Suppressor macrophage treated with lipopolysaccharide for 4 hours (primary cell): ENCODE data around the gene TNXB.
"Not testable (repeated sequence)": the region's sequence is repeated elsewhere in the genome, so short reads cannot be mapped to it uniquely, and the experiment has no call there.

ENCODE experiments used
- DNase-seq: peaks from one replicate; pipeline ENCODE4 v3.0.0-alpha.2; 2020

Gene TNXB

DNA sequence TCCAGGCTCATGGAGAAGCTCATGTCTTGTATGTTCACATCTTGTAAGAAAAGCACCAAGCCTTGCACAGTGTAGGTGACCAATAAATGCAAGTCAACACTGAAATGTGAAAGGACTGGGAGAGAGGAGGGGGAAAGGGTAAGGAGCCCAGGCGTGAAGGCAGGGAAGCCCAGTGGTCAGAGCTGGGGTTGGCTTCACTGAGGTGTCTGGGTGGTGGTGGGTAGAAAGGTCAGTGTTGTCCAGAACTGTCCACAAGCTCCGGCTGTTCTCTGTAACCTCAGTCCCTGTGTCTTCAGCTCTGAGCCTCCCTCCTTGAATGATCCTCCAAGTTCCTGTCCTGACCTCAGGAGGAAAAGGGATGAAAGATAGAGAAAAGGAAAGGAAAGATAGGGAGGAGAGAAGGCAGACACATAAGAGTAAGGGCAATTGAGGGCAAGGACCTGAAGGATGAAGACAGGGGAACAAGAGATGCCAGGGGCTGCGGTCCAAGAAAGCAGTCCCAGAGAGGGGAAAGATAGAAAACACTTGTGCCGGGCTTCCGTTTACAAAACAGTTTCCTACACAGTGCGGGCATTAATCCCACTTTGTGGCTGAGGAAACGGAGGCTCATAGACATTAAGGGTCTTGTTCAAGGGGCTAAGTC lies 2.4 kb upstream of the TNXB start:
- no peak for DNase-seq

DNA sequence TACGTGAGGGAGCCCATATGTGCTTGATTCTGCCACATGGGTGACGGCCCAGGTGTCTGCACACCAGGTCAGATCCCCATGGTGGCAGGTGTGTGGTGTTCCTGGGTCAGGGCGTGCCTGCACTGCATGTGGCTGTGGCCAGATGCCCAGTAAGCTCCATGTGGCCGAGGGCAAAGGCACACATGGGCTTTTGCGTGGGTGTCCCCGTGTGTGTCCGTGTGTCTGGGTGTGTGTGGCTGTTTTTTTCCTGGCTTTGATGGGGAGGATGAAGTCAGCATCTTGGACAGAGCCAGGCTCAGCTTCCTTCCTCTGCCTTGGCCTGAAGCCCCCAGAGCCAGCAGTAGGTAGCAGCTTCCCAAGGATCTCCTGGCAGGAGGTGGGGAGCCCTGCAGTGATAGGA lies 1.5 kb upstream of the TNXB start:
- DNase-seq: no peak

DNA sequence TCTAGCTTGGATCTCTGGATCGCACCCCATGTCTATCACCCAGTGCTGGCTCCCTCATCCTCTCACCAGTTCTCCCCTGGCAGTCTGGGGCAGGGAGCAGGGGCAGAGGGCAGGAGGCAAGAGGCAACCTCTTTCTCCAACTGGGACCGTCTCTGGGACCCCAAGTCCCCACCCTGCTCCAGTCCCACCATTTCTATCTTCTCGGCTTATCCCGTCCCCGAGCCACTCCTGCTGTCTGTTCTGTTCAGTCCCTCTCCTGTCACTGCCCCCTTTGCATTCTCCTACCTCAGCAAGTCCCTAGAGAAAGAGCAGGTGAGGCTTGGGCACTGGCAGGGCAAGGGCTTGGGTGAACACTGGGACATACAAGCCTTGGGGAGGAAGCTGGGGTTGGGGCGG lies 625 bp upstream of the TNXB start:
- no peak for DNase-seq

DNA sequence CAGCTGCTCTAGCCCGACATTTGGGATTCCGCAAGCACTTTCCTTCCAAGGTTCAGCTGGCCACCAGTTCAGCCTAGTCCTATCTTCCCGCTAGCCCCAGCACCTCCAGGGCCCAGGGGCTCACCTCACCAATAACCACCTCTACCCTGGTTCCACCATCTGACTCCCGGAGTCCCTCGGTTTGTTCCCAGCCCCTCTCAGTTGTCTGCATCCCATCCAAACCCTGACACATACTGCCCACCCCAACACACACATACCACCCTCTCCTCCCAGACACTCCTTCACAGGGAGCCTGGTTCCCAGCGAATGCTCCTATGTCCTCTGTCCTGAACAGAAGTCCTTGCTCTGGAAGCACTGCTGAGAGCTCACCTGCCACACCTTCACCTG lies 418 bp downstream of the TNXB start:
- no peak for DNase-seq

DNA sequence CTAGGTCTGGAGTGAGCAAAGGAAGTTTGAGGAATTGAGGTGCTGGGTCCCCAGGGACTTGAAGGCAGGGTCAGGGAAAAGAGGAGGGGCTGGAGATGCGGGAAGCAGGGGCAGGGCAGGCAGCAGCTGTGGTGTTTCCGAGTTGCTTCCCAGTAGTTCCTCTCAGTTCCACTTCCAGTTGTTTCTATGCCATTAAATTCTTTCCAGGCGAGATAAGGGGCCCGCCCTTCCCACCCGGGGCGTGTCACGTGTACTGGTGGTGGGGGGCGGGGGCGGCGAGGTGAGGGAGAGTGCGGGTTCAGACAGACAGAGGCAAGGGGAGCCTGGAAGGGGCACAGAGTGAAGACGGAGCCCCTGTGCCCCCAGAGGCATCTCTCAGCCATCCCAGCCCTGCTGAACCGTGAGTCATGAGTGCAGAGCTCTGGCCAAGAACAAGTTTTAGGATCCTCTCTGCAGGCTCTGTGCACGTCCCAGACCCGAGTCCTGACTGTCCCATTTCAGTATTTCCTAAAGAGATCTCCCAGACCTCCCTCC lies 977 bp downstream of the TNXB start:
- no peak for DNase-seq

DNA sequence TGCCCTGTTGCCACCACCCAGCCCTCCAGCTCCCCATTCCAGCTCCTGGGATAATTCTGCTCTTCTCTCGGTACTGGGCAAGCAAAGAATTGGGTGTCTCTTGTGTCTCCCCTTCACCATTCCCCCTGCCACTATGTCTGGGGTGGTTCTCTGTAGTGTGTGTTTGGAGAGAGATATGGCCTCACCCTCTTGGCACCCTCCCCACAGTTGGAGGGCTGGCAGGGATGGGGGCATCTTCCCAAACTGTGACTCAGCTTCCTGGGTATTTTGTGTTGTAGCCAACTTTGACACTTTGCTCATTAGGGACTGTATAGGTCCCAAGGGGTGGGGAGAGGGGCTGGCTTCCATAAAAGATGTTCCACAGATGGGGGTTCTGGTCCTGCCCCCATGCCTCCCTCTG lies 1.7 kb downstream of the TNXB start:
- DNase-seq: no peak

DNA sequence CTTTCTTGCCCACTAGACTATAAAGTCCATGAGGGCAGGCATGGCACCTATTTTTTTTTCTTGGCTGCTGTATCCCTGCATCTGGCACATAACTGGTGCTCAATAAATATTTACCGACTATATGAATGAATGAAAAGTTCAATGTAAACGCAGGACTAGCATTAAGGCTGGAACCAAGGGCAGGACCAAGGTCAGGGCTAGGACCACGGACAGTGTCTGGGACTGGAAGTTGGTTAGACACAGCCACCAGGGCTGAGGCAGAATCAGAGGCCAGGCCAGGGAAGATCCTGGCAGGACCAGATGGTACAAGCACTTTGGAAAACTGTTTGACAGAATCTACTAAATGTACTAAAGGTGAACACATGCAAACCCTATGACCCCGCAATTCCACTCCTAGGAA lies 3.7 kb downstream of the TNXB start:
- DNase-seq: peak; percentile 12

DNA sequence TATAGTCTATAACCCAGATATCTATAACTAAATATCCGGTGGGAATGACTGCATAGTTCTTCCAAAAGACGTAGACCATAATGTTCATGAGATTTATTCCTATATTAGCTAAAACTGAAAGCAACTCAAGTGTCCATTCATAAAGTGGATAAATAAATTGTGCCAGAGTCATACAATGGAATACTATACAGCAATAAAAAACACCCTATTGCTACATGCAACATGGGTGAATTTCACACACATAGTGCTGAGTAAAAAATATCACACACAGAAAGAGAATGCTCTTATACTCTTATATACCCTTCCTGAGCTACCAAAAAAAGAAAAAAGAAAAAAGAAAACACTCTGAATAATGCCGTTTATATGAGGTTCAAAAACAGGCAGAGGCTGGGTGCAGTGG lies 6.9 kb downstream of the TNXB start:
- no peak for DNase-seq

DNA sequence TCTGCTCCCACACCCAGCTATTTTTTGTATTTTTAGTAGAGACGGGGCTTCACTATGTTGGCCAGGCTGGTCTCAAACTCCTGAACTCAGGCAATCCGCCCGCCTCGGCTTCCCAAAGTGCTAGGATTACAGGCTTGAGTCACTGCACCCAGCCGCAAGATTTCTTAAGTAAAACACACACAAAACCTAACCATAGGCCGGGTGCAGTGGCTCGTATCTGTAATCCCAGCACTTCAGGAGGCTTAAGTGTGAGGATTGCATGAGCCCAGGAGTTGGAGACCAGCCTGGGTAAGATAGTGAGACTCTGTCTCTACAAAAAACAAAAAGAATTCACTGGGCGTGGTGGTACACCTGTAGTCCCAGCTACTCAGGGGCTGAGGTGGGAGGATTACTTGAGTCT lies 8.9 kb downstream of the TNXB start:
- DNase-seq: not testable (repeated sequence)

DNA sequence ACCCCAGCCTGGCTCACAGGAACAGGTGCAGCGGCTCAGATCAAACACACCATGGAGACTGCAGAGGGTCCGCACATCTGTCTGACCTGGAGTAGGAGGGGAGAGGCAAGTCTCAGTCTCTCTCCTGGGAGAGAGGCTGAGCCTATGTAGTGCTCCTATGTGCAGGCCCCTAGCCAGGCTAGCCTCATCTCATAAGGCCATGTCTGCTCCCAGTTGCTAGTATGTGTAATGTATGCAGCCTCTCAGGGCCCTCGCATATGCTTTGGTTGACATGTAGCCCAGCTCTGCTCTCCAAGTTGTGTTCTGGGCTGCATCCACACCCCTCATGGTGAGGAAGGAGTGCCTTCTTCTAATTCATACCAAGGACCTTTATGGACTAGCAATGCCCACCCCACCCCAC lies 11.8 kb downstream of the TNXB start:
- DNase-seq: no peak

DNA sequence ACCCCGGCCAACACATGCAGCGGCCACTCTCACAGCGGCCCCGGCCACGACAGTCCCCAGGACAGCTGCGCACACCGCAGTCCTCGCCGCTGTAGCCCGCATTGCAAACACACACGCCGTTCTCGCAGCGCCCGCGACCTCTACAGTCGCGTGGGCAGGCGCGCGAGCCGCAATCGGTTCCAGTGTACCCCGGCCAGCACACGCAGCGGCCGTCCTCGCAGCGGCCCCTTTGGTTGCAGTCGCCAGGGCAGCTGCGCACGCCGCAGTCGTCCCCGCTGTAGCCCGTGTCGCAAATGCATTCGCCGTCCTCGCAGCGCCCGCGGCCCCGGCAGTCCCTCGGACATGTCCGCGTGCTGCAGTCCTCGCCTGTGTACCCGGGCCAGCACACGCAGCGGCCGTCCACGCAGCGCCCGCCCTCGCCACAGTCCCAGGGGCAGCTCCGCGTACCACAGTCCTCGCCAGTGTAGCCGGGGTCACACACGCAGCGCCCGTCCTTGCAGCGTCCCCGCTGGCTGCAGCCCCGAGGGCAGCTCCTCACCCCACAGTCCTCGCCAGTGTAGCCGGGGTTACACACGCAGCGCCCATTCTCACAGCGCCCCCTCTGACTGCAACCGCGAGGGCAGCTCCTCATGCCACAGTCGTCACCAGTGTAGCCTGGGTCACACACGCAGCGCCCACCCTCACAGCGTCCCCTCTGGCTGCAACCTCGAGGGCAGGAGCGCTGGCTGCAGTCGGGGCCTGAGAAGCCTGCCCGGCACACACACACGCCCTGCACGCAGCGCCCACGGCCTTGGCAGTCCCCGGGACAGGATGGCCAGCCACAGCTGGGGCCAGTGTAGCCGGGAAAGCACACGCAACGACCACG lies 12.5 kb downstream of the TNXB start:
- DNase-seq: no peak

DNA sequence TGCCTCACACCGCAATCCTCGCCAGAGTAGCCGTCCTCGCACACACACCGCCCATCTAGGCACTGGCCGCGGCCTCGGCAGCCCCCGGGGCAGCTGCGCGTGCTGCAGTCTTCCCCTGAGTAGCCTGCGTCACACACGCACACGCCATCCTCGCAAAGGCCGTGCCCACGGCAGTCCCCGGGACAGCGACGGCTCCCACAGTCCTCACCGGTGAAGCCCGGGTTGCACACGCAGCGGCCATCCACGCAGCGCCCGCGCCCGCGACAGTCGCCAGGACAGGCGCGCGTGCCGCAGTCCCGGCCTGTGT lies 13.1 kb downstream of the TNXB start:
- no peak for DNase-seq

DNA sequence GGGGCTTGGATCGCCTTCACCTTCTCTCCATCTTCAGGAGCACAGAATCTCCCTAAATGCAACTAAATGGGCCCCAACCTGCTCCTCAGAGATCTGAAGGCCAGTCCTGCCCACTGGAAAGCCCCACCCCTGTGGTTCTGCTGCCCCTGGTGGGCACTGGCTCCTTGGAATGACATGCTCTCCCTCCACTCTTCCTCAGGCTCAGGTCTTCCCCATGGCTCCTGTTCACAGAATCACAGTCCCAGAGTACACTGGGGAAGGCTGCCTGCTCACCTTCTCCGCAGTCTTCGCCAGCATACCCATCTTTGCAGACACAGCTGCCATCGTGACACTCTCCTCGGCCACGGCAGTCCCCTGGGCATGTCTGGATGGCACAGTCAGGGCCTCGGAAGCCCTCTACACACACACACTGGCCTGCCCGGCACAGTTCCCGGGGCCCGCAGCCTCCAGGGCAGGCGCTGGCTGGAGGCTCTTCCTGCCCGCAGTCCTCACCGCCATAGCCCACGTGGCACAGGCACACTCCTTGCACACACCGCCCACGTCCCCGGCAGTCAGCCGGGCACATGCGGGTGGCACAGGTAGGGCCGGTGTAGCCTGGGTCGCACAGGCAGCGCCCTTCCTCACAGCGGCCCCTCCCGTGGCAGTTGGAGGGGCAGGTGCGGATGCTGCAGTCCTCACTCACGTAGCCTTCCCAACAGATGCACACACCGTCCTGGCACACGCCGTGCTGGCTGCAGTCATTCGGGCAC lies 13.6 kb downstream of the TNXB start:
- DNase-seq: no peak

DNA sequence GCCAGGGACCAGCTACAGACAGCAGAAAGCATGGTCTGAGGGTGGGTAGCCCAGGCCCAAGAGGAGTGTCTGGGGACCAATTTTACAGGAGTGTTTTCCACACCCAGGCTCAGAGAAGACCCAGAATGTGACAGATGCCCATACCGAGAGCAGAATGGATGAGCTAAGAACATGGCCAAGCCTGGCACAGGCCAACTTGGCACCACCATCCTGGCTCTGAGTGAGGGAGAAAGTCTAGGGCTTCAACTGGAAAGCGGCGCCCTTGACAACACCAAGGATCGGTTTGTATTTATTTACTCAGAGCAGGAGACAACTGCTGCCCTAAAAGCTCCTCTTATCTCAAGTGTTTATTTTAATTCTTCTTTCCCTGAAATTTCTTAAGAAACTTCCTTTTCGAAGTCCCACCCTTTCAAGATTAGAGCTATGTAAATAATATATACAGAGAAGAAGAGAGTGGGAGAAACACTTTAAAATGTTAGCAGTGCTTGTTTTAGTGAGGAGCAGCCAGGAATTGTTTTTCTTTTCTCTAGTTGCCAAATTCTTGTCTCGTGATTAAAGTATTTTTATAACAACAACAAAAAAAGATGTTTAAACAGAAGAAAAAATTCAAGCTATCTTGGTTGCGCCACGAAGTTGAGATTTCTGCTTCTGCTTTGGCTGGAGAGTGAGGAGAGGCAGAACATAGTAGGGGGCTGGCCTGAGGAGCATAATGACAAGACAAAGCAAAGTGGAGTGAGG lies 16.2 kb downstream of the TNXB start:
- no peak for DNase-seq

DNA sequence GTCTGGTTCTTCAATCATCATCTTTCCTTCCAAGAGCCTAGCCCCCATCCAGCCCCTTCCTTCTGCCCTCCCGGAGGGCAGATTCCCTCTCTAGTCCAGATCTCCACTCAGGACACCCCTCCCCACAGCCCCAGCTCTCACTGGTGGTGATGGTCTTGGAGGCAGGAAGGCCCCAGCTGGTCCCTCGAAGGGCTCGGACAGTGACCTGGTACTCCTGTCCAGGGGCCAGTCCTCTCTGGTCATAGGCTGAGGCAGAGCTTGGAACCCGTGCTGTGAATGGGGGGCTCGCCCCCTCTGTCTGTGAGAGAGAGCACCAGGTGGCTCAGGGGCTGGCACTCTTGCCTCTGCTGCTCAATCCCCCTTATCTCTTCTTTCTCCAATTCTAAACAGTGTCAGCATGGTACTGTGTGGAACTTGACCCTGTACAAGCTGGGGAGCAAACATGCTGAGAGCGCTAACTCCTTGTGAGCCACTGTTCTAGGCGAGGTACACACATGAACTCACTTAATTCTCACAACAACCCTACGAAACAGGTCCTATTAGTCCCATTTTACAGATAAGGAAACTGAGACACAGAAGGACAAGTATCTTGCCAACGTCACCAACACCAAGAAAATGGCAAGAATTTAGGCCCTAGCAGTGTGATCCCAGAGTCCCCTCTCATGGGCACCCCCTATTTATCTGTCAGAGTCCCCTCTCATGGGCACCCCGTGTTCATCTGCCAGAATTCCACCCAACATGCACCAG lies 19.9 kb downstream of the TNXB start:
- DNase-seq: no peak

DNA sequence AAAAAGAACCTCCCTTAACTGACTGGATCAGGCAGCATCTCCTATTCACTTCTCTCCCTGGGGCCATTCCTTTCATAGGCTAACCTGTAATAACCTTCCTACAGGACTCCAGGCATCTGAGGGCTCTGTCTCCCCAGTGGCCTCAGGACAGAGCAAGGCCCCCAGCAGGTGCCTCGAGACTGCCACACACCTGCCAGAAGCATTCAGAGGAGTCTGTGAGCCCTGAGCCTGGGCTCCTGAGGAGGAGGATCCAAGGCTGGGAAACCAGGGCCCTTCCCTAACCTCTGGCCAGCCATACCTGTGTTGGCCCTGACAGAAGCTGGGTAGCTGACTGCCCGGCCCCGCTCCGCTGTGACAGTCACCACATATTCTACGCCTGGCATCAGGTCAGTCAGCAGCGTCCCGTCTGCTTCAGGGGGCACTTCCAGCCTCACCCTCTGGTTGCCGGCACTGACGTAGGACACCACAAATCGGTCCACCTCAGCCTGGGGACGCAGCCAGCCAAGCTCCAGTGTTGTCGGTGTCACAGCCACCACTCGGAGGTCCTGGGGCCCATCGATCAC lies 20.6 kb downstream of the TNXB start:
- DNase-seq: no peak

DNA sequence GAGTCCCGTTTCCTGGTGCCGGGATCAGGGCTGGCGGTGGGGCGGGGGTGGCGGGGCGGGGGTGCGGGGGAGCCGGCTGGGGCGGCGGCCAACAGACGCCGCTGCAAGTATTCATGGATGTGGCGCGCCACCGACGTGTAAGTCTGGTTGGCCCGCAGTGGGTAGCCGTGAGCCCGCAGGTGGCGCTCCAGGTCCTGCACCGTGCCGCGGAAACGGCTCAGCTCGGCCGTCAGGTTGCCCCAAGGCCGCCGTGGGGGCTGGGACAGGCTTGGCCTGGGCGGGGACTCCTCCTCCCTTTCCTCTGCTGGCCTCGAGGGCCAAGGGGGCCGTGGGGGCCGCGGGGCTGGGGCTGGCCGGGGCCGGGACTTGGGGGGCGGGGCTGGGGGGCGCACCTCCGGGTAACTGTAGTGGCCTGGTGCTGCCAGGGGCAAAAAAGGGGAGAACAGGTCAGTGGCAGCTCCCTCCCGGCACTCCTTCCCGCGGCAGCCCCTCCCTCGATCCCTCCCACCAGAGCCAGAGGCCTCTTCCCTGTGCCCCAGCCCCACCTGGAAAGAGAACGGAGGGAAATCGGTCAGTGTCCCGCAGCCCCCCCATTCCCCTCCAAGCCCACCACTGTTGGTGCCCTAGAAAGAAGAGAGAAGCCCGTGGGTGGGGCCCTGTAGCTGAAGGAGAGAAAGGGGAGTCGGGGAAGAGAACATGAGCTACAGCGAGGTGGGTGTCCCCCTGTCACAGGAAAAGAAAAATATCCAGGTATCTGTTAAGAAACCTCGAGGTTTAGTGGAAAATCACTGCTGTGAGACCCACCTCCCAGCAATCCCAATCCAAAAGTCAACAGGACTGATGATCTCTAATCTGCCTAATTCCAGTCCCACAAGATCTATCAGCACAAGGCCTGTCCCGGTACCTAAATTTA lies 21.3 kb downstream of the TNXB start:
- DNase-seq: peak; percentile 44

DNA sequence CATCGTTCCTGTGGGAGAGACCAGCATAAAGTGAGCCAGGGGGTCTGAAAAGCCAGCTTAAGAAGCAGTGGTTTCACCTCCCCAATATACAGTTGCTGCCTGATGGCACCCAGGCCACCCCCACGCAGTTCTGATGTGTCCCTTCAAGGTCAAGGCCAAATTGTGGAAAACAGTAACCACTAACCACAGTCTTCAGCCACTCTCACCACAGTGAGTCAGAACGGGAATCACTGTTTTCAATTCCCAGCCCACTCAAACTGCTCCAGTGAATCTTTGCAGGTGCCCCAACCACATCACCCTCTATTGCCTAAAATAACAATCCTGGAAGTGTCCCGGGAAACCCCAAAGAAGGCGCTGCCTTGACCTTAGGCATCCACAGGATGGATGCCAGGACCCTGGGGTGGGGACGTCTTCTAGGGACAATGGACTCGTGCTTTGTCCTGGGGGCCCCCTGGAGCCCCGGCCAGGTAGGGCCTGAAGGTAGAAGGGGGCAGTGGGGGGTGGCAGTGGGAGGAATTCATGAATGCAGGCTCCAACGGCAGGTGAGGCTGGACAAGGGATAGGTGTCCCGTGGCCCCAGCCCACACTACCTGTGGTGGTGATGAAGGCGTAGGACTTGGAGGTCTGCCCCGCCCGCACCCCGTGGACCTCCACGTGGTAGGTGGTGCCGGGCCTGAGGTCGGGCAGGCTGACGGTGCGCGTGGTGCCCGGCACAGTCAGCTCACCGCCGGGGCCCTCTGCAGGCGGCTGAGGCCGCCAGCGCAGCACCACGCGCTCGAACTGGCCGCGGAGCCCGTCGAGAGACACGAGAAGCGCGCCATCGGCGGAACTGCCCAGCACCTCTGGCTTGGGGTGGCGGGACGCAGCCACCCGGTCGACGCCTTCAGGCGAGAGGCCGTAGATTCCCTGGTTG lies 22.2 kb downstream of the TNXB start:
- peak; percentile 55 for DNase-seq

DNA sequence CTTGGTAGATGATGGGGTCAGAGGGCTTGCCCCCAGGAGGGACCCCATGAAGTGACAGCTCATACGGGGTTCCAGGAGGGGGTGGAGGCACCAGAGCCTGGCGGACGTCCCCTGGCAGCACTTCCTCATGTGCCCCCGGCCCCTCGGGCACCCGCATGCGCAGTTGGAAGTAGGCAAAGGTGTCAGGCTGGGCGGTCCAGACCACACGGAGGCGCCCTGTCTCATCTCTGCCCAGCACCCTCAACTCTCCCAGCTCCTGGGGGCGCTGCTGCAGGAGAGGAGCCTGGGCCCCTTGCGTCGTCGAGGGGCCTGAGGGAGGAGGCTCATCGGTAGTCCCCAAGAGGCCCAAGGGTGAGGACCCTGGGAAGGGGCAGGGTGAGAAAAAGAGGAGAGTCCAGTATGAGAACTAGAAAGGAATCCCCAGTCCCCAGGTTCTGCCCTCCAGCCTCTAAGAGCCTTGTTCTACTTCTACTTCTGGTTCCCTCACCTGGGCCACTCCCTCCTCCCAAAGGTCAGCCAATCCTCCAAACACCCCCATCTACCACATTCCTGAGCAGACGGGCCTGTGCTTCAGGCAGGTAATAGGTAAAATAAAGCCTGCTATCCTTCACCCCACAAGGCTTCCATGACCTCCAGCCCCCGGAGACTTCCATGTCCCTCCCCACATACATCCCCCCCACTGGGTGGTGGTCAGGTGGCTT lies 23.2 kb downstream of the TNXB start:
- no peak for DNase-seq
